Measurements from ENCODE around the gene PPP1R12B.

PPP1R12B gene

GRCh38 chr1:202590126-202590525 lies 241.6 kb downstream of the PPP1R12B start:
- TF ChIP-seq, protein P1, sequence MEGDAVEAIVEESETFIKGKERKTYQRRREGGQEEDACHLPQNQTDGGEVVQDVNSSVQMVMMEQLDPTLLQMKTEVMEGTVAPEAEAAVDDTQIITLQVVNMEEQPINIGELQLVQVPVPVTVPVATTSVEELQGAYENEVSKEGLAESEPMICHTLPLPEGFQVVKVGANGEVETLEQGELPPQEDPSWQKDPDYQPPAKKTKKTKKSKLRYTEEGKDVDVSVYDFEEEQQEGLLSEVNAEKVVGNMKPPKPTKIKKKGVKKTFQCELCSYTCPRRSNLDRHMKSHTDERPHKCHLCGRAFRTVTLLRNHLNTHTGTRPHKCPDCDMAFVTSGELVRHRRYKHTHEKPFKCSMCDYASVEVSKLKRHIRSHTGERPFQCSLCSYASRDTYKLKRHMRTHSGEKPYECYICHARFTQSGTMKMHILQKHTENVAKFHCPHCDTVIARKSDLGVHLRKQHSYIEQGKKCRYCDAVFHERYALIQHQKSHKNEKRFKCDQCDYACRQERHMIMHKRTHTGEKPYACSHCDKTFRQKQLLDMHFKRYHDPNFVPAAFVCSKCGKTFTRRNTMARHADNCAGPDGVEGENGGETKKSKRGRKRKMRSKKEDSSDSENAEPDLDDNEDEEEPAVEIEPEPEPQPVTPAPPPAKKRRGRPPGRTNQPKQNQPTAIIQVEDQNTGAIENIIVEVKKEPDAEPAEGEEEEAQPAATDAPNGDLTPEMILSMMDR (IDR thresholded peaks at IDR 0.05; ENCODE audit: control insufficient read depth, insufficient read depth, low read depth, low read length, missing control alignments), result no peak
- H3K4me3 ChIP-seq (ENCODE audit: control insufficient read depth, low read depth, low read length), result no peak overlapping the region
- no peak for DNase-seq (ENCODE audit: low read depth)

- TF ChIP-seq, protein P1 (IDR thresholded peaks at IDR 0.05; ENCODE audit: control insufficient read depth, insufficient read depth, low read depth, low read length, missing control alignments), result no peak
- no peak overlapping the region for H3K4me3 ChIP-seq (ENCODE audit: control insufficient read depth, low read depth, low read length)
- DNase-seq (ENCODE audit: low read depth), result no peak
Measured at GRCh38 chr1:202590975-202591411, 242.5 kb downstream of the PPP1R12B start.

DNA sequence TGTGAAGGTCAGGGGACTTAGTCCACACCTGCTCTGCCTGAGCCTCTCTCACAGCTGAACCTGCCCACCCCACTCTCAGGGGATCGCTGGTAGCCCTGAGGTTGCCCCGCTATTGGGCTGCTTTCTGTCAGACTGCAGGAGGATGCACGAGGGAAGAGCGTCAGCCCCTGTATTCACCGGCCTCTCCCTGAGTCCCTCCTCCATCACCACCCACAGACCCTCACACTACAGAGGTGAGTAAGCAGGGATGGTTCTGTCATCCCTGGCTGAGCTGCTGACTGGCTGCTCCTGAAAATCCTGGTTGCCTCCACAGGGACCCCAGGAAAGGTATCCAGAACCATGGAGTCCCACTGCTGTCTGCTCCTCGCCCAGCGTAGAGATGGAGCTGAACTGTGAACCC lies 243.0 kb downstream of the PPP1R12B start:
- TF ChIP-seq, protein P1 (IDR thresholded peaks at IDR 0.05; ENCODE audit: control insufficient read depth, insufficient read depth, low read depth, low read length, missing control alignments), result no peak
- no peak overlapping the region for H3K4me3 ChIP-seq (ENCODE audit: control insufficient read depth, low read depth, low read length)
- DNase-seq (ENCODE audit: low read depth), result no peak

DNA sequence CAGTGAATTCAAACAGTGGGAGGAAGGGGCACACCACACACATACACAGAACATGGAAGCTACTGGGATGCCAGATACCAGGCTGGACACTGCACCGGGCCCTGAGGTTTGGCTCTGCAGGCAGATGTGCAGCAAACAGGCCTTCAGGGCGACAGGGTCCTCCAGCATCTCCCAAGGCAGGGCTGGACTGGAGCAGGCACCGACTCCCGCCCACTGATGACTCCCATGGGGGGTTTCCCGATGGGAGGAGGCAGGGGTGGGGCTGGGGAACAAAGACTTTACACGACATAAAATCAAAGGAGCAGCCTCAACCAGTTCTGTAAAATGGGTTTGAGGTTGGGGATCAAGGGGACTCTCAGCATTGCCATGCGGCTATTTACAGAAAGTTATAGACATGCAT lies 243.6 kb downstream of the PPP1R12B start:
- DNase-seq (ENCODE audit: low read depth), result no peak
- TF ChIP-seq, protein P1 (IDR thresholded peaks at IDR 0.05; ENCODE audit: control insufficient read depth, insufficient read depth, low read depth, low read length, missing control alignments), result no peak
- H3K4me3 ChIP-seq (ENCODE audit: control insufficient read depth, low read depth, low read length), result no peak overlapping the region

DNA sequence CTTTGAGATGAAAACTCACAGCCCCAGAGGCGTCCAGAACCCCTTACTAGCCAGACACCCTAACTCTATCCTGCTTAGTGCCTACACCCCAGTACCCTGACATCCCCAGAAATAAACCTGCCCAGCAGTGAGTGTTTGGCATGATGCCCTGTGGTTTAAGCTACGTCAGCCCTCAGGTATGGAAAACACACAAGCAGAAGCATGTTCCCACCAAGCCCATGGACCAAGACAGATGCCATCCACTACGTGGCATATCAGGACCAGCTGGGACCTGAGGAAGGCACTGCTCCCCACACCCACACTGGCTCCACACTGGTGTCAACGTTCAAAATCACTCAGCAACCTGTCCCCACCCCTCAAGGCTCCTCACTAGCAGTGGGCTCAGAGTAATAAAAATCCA lies 245.3 kb downstream of the PPP1R12B start:
- TF ChIP-seq, protein P1 (IDR thresholded peaks at IDR 0.05; ENCODE audit: control insufficient read depth, insufficient read depth, low read depth, low read length, missing control alignments), result no peak
- no peak overlapping the region for H3K4me3 ChIP-seq (ENCODE audit: control insufficient read depth, low read depth, low read length)
- DNase-seq (ENCODE audit: low read depth), result no peak

DNA sequence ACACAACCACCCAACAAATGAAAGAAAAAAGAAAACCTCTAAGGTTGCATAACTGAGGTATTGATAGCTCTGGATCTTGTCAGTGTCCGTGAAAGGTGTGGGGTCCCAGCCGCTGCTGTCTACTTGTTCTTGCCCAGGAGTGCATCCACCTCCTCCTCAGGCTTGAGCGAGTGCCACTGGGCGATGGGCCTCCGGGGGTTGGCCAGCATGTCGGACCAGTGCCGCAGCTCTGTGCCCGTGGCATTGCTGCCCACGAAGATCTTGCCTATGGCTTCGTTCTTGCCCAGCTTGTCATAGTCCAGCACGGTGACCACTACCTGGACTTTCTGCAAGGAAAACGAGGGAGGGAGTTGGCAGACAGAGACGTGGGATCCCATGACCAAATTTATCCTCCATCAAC lies 248.1 kb downstream of the PPP1R12B start:
- TF ChIP-seq, protein P1 (IDR thresholded peaks at IDR 0.05; ENCODE audit: control insufficient read depth, insufficient read depth, low read depth, low read length, missing control alignments), result no peak
- no peak for DNase-seq (ENCODE audit: low read depth)
- no peak overlapping the region for H3K4me3 ChIP-seq (ENCODE audit: control insufficient read depth, low read depth, low read length)
